Stimulated activated CD4-positive, alpha-beta T cell treated with anti-CD3 and anti-CD28 coated beads, Interleukin-1b, Interleukin-23, amount 100 ng/mL, for 48 hours (primary cell): ENCODE results near the gene IRGQ.
"Not testable (repeated sequence)": the region's sequence is repeated elsewhere in the genome, so short reads cannot be mapped to it uniquely, and the experiment has no call there.

Experiments
- DNase-seq: peaks from one replicate; pipeline ENCODE4 v3.0.0-alpha.2; 2020

IRGQ gene

DNA sequence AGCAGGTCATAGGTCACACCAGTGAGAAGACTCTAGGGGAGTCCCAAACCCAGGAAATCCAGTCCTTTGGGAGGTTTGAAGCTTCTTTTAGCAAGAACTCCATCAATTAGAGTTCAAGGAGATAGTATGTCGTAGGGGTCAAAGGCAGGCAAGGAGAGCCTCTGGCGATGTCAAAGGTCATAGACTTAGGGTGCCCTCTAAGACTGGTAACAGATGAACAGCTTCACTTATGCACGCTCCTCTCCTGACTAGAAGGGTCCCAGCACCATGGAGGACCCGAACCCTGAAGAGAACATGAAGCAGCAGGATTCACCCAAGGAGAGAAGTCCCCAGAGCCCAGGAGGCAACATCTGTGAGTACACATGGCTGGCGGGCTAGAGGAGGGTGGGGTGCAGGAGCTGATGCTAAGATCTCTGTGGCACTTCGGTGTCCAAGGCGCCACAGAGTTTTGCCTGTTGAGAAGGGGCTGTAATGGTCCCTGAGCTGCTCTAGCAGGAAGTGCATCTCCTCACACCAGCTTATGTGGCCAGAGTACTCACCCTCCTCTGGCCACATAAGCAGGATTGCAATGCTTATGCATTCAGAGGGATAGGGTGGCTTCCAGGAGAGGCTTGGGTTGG is 1.0 kb upstream of the IRGQ start:
- no peak for DNase-seq

DNA sequence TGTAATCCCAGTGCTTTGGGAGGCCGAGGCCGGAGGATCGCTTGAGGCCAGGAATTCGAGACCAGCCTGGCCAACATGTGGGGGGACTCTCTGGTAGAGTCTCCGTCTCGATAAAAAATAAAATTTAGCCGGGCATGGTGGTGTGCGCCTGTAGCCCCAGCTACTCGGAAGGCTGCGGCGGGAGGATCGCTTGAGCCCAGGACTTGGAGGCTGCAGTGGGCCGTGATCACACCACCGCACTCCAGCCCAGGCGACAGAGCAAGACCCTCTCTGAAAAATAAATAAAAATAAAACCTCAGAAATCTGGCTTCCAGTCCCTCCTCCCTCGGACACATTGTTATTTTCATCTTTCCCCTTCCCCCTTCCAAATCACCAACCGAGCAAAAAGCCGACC is 332 bp downstream of the IRGQ start:
- no peak for DNase-seq

DNA sequence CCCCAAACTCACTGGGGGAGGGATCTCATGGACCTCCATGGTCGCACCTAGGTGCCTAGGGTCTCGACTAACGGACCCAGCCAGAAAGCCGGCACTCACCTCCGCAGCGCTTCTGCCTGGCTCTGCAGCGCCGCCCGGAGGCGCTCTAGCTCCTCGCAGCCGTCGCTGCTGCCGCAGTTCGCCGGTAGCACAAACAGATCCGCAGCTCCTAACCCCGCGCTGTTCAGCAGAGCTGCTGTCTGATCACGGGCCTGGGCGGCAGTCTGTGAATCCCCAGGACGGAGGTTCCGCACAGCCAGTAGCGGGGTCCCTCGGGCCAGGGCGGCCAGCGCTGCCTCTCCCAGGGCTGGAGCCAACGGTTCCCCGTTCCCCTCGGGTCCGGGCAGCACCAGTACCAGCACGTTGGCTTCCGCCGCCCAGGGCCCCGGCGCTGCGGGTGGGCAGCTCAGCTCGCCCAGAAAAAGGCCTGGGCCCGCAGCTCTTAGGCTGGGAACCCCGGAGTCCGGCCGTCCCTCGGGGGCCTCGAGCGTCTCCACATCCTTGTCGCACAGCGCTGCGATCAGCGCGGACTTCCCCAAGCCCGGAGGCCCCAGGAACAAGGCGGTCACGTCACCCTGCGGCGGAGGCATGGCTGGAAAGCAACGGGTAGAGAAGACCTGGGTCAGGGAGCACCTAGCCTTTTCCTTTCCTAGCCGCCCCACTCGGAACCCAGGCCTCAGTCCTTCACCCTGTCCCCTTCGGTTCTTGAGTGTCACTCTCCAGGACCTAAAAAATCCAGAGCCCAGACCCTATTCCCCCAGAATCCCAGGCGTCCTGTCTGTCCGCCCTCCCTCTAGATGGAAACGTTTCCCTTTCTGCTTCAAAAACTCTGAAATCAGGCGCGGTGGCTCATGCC is 977 bp downstream of the IRGQ start:
- peak; percentile 76 for DNase-seq

DNA sequence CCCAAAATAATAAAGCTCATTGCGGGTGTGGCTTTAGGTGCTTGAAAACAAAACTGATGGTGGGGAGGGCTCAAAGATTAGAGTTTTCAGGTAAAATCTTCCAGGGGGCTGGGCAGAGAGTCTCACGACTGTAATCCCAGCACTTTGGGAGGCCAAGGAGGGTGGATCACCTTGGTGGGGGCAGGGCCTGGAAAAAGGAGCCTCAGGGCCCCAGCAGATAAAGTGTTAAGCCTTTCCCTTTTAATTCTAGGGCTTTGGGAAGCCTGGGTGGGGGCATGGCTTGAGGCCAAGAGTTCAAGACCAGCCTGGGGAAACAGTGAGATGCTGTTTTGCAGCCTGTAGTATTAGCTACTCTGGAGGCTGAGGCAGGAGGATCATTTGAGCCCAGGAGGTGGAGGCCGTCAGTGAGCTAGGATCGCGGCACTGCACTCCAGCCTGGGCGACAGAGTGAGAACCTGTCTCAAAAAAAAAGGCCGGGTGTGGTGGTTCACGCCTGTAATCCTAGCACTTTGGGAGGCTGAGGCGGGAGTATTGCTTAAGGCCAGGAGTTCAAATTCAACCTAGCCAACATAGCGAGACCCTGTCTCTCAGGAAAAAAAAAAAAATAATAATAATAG is 1.7 kb downstream of the IRGQ start:
- DNase-seq = no peak

DNA sequence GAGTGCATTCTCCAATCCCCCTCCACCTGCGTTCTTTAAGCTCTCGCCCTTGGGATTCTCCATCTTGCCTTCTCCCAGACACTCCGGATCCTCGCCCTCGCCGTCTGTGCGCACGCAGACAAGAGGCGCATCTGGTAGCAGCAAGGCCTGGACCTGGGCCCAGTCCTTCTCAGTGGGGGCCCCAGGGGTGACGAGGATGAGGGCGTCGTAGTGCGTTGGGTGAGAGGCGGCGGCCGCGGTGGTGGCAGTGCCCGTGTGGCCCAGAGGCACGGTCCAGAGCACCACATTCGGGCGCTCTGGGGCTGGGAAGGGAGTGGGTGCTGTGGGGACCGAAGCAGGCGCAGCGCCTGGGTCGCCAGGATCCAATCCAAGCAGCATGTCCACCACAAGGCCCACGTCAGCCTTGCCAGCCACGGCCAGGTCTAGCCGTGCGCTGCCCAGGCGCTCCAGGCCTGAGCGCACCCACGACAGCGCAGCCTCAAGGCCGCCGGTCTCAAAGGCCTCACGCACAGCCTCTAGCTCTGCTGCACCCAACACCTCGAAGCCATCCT is 3.1 kb downstream of the IRGQ start:
- no peak for DNase-seq

GRCh38 chr19:43591904-43592772 is 3.8 kb downstream of the IRGQ start:
- no peak for DNase-seq

DNA sequence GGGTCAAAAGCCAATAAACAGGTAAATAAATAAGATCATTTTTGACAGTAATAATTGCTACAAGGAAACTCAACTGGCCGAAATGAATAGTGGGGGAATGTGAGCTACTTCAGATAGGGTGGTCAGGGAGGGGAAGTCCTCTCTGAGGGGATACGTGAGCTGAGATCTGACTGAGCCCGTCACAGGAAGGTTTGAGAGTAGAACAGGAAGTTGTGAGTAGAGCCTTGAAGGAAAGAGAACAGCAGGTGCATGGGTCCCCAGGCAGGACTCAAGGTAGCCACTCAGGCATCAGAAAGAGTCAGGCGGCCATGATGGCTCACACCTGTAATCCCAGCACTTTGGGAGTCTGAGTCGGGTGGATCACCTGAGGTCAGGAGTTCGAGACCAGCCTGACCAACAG is 6.3 kb downstream of the IRGQ start:
- DNase-seq = no peak

GRCh38 chr19:43589277-43589676 is 6.7 kb downstream of the IRGQ start:
- DNase-seq = no peak

- not testable (repeated sequence) for DNase-seq
Observed at GRCh38 chr19:43587029-43587428, 8.9 kb downstream of the IRGQ start.

DNA sequence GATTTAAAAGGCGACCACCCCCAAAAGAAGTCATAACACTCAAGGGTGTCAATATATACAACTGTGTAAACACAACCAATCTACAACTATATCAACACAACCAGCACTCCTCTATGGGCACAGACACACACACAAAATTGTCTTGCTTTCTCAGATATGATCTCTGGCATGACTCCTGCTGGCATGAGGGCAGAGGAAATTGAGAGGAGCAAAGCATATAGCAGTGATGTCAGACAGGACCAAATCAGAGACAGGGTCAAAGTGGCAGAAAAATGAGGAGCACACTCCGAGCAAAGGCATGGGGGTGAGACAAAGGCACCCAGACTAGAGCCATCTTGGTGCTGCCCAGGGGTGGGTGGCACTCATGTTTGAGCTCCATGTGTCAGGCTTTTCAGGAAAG is 9.6 kb downstream of the IRGQ start:
- no peak for DNase-seq

GRCh38 chr19:43584484-43584883 is 11.4 kb downstream of the IRGQ start:
- no peak for DNase-seq

- no peak for DNase-seq
Observed at GRCh38 chr19:43582495-43582894, 13.4 kb downstream of the IRGQ start.

DNA sequence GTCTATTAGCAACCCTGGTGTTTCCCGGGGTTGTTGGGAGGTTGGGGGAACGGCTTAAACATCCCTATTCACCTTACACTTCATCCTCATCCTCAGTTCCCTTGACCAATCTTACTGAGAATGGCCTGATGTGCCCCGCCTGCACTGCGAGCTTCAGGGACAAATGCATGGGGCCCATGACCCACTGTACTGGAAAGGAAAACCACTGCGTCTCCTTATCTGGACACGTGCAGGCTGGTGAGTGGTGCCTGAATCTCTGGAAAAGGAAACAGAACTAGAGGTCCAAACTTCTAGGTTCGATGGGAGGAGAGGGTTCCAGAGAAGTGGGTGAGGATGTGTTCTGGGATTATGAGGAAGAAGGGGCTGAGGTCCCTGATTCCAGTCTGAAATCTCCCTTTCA is 14.5 kb downstream of the IRGQ start:
- no peak for DNase-seq

DNA sequence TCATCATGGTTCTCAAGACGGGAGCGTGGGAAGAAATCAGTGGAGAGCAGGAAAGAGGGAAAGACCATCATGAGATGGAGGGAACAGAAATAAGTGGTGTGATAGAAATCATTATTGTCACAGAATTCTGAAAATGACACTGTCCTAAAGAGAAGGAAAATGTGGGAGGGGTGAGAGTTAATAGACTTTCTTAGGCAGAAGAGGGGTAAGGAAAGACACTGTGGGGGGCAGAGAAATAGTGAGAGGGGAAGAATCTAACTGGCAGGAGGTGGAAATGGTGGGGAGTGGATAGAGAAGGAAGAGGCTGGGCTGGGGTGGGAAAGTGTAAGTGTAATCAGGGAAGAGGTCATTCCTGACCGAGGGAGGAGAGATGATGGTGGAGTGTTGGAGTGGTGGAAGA is 17.1 kb downstream of the IRGQ start:
- no peak for DNase-seq

GRCh38 chr19:43575955-43576878 is 19.7 kb downstream of the IRGQ start:
- DNase-seq = no peak

- DNase-seq = peak; percentile 97
Observed at GRCh38 chr19:43575156-43575950, 20.6 kb downstream of the IRGQ start, which contains the start of the genes PINLYP and XRCC1. Gene PINLYP, plus strand, starts transcription at chr19:43575801. Its CDS starts 1,391 bp downstream, at chr19:43577192. Gene XRCC1, minus strand, starts transcription at chr19:43575527. Its CDS starts 69 bp downstream, at chr19:43575458.

DNA sequence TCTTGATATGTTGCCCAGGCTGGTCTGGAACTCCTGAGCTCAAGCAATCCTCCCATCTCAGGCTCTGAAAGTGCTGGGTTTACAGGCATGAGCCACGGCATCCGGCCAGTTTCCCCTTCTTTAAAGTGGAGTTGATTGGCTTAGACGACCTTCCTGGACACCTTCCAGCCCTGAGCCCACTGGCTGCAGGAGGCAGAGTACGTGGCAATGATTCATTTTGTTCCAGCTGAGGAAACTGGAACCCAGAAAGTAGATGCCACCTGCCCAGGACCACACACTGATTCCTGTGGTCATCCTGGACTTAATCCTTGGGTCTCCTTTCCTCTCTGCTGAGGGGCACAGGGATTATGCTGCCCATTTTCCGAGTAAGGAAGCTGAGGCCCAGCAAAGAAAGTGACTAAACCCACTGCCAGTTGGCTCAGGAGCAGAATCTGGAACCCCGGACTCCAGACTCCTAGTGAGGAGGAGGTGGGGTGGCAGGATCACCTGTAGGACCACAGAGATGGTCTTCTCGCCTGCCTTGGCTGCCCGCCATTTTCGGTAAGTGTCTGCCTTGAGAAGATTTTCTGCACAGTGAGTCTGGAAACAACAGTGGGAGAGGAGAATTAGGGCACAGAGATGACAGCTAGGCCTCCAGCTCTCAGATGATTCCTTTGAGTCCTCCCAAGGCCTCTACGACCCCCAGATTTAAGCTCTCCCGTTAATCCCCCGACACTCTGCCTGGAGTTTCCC is 21.3 kb downstream of the IRGQ start:
- DNase-seq = no peak

DNA sequence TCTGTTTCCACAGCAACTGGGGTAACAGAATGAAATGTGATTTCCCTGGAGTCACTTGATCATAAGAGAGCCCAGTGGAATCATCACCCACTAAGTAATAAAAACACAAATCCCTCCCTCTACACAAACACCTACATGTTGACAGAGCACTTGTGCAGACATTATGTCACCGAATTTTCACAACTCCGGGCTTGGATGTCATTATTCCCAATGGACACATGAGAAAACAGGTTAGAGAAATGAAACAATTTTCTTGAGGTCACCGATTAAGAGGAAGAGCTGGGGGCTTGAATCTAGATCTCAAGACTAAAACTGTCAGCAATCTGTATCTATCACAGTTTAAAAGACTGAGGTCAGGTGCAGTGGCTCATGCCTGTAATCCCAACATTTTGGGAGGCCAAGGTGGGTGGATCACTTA is 23.8 kb downstream of the IRGQ start:
- DNase-seq = no peak

- no peak for DNase-seq
Observed at GRCh38 chr19:43570174-43570791, 25.7 kb downstream of the IRGQ start.
